AG10803 (cell line): ENCODE data around the gene SDCCAG8.

Experiments
- DNase-seq: peaks from one replicate; pipeline ENCODE4 v3.0.0; 2010; ENCODE audit warnings: low read depth
- H3K4me3 ChIP-seq: 2 replicates; pipeline ENCODE4 v1.5.1; 2011; ENCODE audit warnings: mild to moderate bottlenecking, low read length, control low read depth
- TF ChIP-seq, protein P1 (sequence below): conservative IDR thresholded peaks from 2 replicates; pipeline ENCODE4 v1.5.1; 2011; ENCODE audit warnings: mild to moderate bottlenecking, low read length, control low read depth, inconsistent platforms

Gene SDCCAG8

DNA sequence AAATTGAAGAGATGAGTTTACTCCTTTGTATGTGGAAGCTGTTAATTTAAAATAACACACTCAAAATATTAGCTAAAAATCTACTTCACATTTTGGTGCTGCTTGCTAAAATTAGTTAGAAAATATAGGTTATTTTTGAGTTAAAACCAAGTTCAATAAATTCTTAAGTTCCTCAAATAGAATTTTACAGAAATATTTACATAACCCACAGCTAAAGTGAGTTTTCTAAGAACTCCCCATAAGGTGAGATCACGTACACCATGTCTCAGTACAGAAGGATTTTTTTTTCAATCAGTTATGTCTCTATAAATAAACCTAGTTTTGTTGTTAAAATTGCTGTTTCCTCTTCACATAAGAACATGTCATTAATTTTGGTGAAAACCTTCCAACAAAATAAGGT lies 108.0 kb downstream of the SDCCAG8 start:
- no peak overlapping the region for H3K4me3 ChIP-seq
- DNase-seq = no peak
- TF ChIP-seq, protein P1, sequence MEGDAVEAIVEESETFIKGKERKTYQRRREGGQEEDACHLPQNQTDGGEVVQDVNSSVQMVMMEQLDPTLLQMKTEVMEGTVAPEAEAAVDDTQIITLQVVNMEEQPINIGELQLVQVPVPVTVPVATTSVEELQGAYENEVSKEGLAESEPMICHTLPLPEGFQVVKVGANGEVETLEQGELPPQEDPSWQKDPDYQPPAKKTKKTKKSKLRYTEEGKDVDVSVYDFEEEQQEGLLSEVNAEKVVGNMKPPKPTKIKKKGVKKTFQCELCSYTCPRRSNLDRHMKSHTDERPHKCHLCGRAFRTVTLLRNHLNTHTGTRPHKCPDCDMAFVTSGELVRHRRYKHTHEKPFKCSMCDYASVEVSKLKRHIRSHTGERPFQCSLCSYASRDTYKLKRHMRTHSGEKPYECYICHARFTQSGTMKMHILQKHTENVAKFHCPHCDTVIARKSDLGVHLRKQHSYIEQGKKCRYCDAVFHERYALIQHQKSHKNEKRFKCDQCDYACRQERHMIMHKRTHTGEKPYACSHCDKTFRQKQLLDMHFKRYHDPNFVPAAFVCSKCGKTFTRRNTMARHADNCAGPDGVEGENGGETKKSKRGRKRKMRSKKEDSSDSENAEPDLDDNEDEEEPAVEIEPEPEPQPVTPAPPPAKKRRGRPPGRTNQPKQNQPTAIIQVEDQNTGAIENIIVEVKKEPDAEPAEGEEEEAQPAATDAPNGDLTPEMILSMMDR = no peak

DNA sequence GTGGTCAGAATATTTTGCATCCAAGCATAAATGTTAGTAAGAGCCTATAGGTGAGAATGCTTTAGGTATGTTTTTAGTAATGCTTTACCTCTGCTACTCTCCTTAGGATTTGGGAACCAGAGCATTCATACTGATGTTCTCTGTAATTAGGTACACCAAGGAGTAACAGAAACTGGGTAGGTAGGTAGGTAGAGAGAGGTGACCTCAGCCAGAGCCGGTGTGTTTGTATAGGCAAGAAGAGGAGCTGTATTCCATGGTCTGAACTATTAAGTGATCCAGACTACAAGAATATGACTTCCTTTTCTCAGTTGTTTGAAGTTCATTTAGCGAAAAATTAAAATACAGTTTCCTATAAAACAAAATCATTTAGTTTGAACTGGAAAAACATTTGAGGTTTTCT lies 108.5 kb downstream of the SDCCAG8 start:
- no peak overlapping the region for H3K4me3 ChIP-seq
- DNase-seq = no peak
- TF ChIP-seq, protein P1 = no peak

DNA sequence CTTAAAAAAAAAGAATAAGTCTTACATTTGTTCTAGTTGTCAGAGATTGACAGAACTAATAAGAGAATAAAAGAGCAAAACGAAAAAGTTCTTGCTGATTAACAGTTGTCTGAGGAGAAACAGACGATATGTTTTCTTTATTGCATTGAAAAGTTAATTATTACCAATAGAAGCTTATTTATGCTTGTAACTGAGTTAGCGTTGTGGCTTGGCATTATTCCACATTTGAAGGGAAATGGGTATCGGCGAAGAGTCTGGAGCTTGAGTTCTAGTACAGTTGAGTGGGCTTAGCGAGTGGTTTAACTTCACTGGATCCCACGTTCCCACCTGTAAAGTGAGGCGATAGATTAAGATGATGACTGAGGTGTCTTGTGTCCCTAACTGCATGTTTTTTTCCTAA lies 109.0 kb downstream of the SDCCAG8 start:
- no peak overlapping the region for H3K4me3 ChIP-seq
- DNase-seq = no peak

DNA sequence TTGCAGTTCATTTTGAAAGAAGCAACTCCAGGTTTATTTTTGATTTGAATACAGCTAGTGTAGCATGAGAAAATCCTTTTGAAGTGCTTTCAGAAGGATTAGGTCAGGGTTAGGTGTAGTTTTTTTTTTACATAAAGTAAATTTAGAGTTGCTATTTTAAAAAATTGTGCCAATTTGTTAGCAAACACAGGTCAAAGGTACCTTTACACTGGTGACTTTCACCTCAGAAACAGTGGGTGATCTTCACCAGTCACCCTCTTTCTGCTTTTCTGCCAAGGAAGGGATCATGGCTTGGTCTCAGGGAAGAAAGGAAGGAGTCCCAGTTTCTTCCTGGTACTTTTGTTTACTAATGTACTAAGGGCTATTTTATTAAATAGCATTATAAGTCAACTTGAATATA lies 111.5 kb downstream of the SDCCAG8 start:
- TF ChIP-seq, protein P1 = no peak
- DNase-seq = no peak
- H3K4me3 ChIP-seq = no peak overlapping the region

More for the DNA sequence above, 109.0 kb downstream of the SDCCAG8 start:
- TF ChIP-seq, protein P1 = no peak

DNA sequence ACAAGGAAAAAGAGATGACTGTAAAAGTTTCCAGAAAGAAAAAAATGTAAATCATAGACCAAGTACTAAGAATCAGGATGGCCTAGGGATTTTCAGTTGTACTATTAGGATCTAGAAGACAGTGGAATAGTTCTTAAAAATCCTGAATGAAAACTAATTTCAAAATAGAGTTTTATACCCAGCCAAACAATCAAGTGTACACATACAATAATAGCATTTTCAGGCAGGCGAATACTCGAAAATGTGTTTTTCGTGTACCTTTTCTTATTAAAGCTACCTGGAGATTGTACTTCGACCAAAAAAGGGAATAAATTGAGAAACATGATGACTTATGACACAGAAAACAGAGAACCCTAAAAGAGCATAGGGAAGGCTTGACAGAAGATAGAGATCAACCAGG lies 118.6 kb downstream of the SDCCAG8 start:
- no peak overlapping the region for H3K4me3 ChIP-seq
- no peak for DNase-seq
- TF ChIP-seq, protein P1 = no peak

DNA sequence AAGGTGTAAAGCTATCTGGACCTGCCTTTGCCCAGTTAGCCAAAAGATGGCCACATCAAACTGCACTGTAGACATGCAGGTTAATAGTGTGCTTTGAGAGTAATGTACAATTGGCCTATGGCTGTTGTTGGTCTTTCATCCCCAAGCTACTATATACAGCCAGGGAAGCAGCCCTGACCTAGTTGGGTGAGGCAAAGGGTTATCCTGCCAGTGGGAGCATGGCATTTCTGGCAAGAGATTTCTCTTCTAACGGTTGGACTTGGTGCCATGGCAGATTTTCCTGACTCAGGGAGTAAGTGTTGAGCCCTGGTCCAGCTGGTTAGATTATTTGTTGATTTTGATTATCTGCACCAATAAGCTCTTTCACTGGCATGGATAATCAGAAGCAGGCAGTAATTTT lies 119.8 kb downstream of the SDCCAG8 start:
- TF ChIP-seq, protein P1 = no peak
- no peak overlapping the region for H3K4me3 ChIP-seq
- DNase-seq = no peak

DNA sequence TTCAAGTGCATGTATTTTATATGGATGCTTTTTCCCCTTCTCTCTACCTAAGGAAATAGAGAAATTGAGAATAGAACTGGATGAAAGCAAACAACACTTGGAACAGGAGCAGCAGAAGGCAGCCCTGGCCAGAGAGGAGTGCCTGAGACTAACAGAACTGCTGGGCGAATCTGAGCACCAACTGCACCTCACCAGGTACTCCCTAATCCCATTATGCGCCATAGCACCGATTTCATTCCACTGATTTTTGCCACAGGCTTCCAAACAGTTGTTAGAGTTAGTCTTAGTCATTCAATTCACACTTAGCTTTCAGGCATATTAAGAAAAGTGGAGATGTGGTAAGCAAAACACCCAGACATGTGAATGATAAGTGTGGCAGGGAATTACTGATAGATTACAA lies 122.8 kb downstream of the SDCCAG8 start:
- DNase-seq = no peak
- no peak overlapping the region for H3K4me3 ChIP-seq
- TF ChIP-seq, protein P1 = no peak
